OCI-LY3 (cell line): ENCODE data around the gene CCDC27.

Experiments used
- EZH2phosphoT487 ChIP-seq: fragments of 200-600 bp; shearing (Covaris generic); IDR thresholded peaks from 2 replicates; pipeline ENCODE4 v1.6.1; 2018; ENCODE audit warnings: antibody characterized with exemption, mixed run types, low read depth
- TF ChIP-seq, protein P1 (sequence below): fragments of 200-600, 300-600 bp; sonication (generic); IDR thresholded peaks from 2 replicates; pipeline ENCODE4 v1.5.1; 2014; ENCODE audit warnings: antibody characterized with exemption, low read length, low read depth

DNA sequence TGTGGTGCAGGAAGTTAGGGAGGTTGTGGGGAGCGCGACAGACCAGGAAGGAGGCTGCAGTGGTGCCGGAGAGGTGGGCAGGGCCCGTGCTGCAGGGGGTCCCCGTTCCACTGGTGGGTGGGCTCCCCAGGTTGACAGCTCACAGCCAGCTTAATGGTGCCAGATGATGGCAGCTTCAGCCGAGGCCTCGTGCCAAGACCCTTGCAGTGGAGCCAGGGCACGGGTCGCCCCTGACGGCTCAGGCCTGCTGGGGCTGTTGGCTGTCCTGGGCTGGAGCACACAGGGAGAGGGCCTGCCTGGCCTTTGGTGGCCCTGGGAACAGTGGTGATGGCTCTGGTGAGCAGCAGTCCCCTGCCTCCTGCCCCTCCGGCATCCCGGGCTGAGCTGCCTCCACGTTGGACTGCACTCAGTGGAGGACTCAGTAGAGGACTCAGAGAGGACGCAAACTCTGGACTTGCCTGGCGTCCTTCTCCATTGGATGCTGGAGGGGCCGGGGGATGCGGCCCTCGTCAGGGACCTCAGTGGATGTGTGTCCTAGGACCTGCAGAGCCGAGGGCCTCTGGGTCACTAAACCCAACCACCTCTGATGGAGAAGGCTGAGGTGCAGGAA, 46.8 kb upstream of the CCDC27 start:
- TF ChIP-seq, protein P1, sequence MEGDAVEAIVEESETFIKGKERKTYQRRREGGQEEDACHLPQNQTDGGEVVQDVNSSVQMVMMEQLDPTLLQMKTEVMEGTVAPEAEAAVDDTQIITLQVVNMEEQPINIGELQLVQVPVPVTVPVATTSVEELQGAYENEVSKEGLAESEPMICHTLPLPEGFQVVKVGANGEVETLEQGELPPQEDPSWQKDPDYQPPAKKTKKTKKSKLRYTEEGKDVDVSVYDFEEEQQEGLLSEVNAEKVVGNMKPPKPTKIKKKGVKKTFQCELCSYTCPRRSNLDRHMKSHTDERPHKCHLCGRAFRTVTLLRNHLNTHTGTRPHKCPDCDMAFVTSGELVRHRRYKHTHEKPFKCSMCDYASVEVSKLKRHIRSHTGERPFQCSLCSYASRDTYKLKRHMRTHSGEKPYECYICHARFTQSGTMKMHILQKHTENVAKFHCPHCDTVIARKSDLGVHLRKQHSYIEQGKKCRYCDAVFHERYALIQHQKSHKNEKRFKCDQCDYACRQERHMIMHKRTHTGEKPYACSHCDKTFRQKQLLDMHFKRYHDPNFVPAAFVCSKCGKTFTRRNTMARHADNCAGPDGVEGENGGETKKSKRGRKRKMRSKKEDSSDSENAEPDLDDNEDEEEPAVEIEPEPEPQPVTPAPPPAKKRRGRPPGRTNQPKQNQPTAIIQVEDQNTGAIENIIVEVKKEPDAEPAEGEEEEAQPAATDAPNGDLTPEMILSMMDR, result no peak
- TF ChIP-seq EZH2phosphoT487, result no peak
